AG10803 (cell line): ENCODE results near the gene THAP12.
"Not testable (repeated sequence)": the region's sequence is repeated elsewhere in the genome, so short reads cannot be mapped to it uniquely, and the experiment has no call there.

ENCODE experiments used
- DNase-seq: peaks from one replicate; pipeline ENCODE4 v3.0.0; 2010; ENCODE audit warnings: low read depth
- H3K4me3 ChIP-seq: 2 replicates; pipeline ENCODE4 v1.5.1; 2011; ENCODE audit warnings: mild to moderate bottlenecking, low read length, control low read depth
- TF ChIP-seq, protein P1 (sequence below): conservative IDR thresholded peaks from 2 replicates; pipeline ENCODE4 v1.5.1; 2011; ENCODE audit warnings: mild to moderate bottlenecking, low read length, control low read depth, inconsistent platforms

THAP12 gene

DNA sequence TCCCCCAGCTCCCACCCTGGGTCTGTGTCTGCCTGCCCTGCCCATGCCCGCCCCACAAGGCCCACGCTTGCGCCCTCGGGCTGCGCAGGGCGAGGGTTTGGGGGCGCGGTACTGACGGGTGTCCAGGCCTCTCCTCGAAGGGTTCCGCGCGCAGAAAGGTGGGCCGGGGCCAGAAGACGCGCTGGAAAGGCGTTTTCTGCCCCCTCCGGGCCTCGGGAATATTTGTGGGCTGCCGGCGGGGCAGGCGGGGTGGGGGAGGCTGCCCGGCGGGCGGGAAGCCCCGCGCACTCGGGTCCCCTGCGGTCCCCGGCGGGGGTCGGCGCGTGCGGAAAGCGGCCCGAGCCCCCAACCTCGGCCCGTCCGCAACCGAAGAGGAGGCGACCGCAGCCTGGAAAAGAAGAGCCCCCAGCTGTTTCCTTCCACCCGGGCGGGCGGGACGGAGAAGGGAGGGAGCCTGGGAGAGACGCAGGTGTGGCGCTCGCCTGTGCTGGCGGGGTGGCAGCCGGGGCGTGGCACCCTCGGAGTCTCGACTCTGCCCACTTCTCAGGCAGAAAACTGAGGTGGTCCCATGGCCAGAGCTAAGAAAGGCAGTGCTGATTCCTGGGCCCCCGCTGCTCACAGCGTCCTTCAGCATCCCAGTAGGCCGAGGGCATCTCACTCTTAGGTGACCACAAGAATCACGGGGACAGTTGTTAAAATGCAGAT, 59.0 kb downstream of the THAP12 start:
- TF ChIP-seq, protein P1, sequence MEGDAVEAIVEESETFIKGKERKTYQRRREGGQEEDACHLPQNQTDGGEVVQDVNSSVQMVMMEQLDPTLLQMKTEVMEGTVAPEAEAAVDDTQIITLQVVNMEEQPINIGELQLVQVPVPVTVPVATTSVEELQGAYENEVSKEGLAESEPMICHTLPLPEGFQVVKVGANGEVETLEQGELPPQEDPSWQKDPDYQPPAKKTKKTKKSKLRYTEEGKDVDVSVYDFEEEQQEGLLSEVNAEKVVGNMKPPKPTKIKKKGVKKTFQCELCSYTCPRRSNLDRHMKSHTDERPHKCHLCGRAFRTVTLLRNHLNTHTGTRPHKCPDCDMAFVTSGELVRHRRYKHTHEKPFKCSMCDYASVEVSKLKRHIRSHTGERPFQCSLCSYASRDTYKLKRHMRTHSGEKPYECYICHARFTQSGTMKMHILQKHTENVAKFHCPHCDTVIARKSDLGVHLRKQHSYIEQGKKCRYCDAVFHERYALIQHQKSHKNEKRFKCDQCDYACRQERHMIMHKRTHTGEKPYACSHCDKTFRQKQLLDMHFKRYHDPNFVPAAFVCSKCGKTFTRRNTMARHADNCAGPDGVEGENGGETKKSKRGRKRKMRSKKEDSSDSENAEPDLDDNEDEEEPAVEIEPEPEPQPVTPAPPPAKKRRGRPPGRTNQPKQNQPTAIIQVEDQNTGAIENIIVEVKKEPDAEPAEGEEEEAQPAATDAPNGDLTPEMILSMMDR: no peak
- DNase-seq: no peak
- no peak overlapping the region for H3K4me3 ChIP-seq

DNA sequence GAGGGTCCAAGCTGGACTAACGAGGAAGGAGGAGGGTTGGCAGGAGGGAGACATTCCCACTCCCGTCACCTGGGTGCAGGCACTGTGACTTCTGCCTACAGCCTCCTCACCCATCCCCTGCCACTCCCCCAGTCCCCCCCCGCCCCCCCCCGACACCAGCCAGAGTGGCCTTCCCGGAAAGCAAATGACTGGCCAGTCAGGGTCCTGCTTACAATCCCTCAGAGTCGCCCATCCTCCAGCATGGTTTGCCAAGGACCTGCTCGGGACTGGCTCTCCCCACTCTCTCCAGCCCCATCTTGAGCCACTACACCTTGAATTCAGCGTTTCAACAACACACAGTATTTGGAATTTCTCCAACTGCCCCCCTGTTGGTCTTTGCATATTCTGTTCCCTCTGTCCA, 59.6 kb downstream of the THAP12 start:
- TF ChIP-seq, protein P1: no peak
- H3K4me3 ChIP-seq: no peak overlapping the region
- no peak for DNase-seq

DNA sequence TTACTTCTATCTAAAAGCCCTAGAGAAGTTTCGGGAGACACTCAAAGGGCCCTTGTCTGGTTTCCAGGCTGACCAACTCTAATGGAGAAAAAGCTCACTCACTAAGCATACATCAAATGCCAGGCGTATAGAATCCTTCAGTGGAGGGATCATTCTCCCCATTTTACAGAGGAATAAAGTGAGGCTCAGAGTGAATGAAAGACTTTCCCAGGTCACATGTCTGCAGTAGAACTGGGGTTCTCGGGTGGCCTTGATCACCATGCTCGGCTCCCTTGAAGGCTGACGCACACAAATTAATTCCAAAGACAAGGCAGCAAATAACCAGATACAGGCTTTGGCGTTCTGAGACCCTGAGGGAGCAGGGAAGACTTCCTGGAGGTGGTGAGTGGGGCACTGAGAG, 60.0 kb downstream of the THAP12 start:
- no peak overlapping the region for H3K4me3 ChIP-seq
- TF ChIP-seq, protein P1: no peak
- DNase-seq: no peak

DNA sequence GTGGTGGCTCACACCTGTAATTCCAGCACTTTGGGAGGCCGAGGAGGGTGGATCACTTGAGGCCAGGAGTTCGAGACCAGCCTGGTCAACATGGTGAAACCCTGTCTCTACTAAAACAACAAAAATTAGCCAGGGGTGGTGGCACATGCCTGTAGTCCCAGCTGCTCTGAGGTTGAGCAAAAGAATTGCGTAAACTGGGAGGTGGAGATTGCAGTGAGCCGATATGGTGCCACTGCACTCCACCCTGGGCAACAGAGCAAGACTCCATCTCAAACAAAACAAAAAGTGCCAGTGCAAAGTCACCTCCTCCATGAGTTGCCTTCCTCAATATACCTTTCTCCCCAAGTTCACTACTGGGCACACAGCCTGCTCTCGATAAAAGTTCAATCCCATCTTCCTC, 61.1 kb downstream of the THAP12 start:
- not testable (repeated sequence) for H3K4me3 ChIP-seq, DNase-seq

DNA sequence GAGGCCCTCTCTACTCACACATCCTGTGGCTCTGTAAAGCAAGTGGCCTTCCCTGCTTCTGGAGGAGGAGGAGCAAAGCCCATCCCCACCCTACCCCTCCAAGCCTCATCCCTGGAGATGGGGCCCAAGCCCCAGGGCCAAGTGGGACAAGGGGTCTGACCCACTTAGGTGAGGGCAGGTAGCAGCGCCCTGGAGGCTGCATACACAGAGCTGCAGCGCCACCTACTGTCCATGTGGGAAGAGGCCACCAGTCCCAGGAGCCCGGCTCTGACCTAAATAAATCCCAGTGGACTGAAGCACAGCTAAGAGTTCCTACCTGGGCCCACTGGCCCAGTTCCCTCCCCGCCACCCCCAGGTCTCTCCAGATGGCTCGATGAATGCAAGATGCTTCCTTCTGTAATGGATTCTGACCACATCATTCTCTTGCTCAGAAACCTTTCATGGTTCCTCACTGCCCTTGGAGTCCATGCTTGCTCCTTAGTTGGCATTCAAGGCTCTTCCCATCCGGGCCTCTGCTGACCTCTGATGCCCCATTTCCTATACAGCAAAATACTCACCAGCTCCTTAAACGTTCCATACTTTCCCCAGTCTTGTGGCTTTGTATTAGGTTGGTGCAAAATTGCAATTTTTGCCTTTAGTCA, 62.1 kb downstream of the THAP12 start:
- TF ChIP-seq, protein P1: peak; percentile 92
- peak; percentile 54 for DNase-seq
- no peak overlapping the region for H3K4me3 ChIP-seq

DNA sequence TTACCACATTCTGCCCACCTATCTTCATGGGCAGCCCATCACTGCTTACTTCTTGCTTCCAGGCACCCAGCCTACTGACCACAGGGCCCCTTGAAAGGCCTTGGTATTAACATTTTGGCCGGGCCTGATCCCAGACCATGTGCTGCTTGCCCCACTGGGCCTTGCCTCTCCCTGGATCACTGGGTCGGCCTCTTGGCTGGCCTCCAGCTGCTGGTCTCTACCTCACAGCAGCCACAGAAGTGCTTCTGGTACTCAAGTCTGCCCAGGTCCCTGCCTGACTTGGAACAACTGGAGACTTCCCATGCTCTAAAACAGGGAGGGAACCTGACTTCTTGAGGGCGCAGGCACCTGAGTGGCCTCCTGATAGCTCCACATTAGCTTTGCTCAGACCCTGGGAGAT, 63.6 kb downstream of the THAP12 start:
- DNase-seq: no peak
- TF ChIP-seq, protein P1: no peak
- no peak overlapping the region for H3K4me3 ChIP-seq

DNA sequence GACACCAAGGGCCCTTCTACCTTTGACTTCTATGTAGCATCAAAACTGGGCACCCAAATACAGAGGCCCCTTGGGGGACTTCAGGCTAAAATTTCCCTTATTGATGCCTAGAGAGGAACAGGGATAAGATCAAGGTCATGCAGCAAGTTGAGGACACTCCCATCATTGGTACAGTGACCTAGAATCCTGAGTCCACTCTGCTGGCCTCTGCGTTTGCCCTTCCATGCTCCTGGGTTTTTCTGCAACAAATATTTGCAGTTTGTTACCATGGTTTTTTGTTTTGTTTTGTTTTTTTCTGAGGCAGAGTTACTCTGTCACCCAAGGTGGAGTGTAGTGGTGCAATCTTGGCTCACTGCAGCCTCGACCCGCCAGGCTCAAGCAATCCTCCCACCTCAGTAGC, 64.2 kb downstream of the THAP12 start:
- DNase-seq: no peak
- no peak overlapping the region for H3K4me3 ChIP-seq
- TF ChIP-seq, protein P1: no peak
